Suppressor macrophage treated with lipopolysaccharide for 4 hours (primary cell): ENCODE data around the gene RAB44.
A peak's percentile ranks its signal among the peaks of the same experiment; 100 is the strongest.

Source experiments
- DNase-seq: peaks from one replicate; pipeline ENCODE4 v3.0.0-alpha.2; 2020

RAB44 gene

DNA sequence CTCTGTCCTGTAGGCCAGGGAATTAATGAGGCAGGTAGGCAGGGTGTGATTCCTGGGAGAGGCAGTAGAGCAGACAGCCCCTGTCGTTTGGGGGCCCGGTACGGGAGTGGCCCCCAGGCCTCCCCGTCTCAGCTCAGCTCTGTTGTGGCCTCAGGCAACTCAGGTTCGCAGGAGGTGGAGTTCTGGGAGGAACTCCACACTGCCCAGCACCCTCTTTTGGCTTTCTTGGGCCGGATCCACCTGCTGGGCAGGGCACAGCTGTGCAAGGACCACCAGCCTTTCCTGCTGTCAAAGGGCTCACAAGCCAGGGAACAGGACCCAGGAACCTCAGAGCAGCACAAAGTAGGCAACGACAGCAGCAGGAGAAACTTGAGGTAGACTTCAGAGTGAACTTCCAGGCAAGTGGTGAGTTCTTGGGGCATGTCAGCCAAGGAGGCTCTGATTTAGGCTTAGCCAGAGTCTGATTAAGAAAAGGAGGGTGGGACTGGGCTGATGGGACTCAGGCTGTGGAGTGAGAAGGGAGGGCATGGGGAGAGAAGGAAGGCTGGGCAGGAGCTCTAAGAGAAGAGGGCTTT is 36.9 kb downstream of the RAB44 start:
- DNase-seq = no peak

DNA sequence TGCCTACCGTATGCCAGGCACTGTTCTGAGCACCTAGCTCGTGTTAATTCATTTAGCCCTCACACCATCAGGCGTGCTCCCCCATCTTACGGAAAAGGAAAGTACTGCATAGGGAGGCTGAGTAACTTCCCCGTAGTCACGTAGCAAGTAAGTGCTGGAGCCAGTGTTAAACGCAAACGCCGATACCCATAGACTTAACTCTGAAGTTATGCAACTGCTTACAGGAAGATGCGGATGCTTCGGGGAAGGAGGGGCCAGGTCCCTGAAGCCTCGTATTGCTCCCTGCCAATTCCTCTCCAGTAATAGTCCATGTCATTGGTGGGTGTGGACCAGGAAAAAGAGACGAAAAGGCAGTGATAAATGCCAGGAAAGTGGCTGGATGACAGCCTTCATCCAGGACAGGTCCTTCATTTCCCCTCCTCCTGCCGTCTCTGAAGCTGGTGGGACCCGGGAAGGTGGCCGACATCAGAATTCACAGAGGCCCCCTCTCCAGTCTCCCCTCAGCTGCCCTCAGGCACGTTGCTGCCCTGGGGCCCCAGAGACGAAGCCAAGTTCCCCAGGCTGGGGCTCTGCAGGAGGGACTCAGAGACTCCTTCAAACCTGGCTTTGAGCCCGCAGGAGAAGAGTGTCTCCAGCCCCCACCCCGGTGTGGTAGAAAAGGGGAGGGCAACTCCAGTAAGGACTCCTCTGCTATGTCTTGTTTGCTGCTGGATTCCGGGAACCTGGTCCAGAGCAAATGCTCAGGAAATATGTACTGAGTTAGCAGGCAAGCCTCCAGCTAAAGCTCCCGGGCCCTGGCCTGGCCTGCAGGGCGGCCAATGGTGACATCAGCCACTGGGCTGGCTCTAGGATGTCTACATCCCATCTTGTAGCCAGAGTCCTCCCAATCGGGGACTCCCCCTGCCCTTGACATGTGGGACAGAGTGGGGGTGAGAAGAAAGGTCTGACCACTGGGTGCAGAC is 37.8 kb downstream of the RAB44 start:
- DNase-seq = peak; percentile 89

DNA sequence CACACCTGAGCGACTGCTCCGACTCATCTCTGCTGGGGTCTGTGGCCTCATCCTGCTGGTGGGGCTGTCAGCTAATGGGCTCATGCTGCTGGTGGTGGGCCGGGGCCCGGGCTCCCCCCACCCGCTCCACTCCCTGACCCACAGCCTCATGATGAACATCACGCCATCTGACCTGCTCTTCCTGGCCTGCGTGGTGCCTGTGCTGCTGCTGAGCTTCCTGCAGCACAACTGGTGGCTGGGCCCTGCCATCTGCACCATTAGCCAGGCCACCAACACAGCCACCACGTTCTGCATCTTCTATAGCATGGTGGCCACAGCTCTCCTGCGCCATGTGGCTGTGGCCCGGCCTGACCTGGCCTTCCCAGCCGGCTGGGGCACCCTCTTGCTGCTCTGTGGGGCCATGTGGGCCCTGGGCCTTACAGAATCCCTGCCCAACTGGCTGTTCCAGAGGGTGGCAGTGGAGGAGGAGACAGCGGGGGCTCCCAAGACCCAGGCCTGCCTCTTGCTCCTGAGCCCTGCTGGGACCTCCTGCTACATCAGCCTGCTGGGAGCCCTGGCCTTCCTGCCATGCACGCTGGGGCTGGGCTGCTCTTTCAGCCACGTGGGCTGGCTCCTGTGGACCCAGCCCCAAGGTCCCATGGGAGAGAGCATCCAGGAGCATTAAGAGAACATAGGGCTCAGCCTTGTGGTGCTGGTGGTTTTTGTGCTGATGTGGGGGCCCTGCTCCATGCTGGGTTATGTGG is 39.6 kb downstream of the RAB44 start:
- DNase-seq = no peak

DNA sequence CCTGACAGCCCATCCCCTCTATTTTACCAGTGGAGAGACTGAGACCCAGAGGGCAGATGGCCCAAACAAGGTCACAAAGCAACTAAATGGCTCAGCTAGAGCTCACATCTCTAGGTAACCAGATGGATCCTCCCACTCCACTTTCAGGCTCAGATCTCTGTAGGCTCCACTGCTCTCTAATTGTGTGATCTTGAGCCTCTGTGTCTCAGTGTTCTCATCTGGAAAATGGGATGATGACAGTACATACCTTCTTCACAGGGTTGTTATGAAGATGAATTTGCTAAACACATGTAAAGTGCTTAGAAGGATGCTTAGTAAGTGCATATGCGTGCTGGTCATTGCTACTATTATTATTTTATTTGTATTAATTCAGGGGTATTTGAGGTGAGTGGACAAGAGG is 40.5 kb downstream of the RAB44 start:
- no peak for DNase-seq

DNA sequence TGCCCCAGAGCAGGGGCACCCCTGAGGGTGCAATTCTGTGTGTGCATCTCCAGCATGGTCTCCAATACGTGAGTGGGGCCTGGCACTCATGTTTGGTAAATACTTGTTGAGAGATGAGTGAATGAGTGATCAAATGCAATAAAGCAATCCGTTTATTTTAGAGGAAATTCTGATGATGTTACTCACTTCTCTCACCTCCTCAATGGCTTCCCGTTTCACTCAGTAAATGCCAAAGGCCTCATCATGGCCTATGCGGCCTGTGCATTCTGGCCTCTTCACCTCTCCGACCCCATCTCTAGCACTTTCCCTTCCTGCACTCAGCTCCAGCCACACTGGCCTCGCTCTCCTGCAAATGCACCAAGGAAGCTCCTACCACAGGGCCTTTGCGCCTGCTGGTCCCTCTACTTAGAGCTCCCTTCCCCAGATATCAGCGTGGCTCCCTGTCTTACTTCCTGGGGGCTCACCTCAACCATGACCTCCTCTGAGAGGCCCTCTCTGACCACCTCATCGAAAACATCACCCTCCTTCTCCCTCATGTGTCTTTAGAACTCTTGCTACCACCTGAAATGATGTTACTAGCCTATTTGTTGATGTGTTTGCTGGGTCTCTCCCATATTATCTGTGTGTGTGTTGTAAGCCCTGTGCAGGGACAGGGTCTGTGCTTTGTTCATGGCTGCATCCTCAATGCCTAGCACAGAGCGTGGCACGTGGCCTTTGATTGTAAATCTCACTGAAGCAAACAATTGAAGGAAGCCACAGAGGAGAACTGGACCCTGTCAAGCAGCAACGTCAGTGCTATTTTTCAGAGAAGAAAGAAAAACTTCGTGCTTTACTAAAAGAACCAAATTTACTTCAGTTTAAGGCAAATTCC is 42.6 kb downstream of the RAB44 start:
- no peak for DNase-seq

DNA sequence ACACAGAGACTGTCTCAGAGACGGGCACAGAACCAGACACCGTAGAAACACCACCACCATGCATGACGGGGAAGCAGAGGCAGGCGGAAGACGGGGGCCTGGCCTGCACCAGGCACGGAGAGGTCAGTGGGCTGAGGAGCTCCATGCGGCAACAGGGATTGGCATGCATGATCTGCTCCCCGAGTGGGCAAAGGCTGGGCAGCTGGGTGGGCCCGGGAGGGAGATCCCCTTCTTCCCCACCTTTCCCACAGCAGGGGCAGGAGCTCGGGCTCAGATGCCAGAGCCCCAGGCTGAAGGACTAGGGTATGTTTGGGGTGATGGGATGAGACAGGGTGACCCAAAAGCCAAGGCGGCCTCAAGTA is 43.2 kb downstream of the RAB44 start:
- no peak for DNase-seq

DNA sequence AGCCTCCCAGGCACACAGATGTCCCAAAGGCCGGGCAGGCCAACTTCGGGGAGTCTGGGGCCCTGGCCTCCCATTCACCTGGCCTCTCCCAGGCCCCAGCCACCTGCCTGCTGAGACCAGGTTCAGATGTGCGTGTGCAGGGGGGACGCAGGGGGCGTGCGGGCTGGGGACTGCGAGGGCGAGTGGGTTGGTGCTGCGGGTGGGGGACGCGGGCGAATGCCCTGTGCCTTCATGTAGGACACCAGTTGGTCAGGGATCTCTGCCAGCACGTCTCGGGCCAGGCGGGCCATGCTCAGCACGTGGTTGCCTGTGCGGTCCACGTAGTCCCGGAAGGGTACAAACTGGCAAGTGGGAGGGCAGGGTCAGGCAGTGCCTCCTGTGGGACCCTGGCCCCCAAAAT is 44.5 kb downstream of the RAB44 start:
- no peak for DNase-seq

DNA sequence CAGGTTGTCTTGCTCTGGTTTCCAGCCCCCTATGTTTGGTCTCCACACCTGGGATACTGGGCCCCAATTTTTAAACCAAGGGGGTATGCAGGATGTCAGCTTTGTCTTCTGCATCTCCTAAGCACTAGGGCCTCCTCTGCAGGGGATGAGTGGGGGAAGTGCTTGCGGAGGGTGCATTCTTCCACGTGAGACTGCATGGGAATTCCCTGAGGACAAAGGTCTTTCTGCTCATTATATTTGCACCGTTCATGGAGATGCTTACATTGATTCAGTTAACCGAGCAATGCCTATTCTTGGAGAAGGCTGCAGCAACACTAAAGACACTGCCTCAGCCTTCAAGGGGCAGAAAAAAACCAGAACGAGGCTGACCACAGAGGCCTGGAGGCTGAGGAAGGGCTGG is 45.4 kb downstream of the RAB44 start:
- no peak for DNase-seq

DNA sequence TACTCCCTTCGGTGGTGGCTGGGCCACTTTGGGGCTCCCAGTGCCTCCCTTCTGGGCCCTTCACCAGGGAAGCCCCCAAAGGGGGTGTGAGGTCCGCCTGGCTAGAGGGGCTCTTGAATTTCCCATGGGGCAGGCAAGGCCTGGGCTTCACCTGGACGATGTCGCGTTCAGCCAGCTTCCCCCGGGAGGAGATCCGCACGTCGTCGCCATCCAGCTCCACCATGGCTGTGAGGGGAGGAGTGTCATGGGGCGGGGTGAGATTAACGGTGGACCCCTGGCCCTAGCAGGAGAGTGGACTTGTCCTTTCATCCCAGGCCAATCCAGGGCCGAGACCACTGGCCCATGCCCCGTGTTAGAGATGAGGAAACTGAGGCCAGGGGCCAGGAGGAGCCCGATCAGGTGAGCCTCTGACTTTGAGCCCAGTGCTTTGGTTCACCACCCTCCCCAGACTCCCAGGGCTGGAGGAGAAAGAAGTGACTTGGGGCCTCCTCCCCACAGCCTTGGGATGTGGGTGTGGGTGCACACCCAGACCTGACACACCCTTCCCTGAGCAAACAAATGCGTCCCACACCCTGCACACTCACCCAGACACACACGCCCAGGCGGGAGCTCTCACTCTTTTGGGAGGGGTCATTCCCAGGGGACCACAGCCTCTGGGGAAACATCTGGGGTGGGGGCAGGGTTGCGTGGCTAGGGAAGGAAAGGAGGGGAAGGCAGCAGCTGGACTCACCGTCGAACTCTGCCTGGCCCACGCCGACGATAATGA is 46.1 kb downstream of the RAB44 start:
- no peak for DNase-seq

DNA sequence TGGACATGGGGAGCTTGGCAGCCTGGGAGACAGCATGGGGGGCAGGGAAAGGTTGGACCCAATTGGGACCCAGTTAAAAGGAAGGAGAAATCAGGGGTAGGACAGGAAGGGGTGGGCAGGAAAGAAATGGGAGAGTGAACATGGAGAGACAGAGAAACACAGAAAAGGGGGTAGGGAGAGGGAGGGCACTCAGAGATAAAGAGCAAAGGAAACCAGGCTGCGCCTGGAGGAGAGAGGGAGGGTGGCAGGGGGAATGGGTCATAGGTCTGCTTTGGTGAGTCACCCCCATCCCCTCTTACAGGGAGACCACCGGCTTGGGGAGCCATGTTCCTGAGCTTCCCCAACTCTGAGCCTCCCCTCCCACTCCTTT is 46.7 kb downstream of the RAB44 start:
- no peak for DNase-seq

DNA sequence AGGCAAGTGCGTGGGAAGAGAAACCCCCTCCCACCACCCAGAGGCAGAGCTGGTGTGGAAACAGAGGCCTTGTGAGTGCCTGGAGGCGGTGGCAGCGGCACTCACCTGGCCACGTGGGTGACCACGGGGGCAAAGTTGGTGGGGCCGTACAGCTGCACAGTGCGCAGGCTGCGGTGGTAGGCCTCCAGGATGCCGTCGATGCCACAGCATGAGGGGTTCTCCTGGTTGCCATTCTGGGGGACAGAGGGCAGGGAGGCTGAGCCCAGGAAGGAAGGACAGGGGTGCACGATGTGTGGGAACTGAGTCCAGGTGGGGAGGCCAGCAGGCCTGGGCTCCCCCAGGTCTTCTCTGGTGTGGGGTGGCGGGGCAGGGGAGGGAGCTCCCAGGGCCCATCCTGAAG is 47.7 kb downstream of the RAB44 start:
- no peak for DNase-seq

DNA sequence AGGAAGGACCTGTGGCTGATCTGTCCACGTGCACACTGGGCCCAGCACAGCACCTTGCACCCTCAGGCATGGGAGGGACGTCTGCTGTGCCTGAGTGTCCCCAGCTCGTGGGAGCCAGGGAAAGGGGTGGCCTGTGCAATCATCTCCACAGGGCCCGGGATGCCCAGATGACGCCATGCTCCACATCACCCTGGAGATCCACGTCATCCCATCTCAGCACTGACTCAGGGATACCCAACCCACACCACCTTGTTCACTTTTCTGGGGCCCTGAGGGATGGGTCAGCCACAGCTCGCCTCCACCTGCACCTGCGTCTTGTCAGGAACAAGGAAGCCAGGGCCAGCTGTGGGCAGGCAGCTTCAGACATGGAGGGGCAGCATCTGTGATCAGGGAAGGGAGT is 48.2 kb downstream of the RAB44 start:
- no peak for DNase-seq

DNA sequence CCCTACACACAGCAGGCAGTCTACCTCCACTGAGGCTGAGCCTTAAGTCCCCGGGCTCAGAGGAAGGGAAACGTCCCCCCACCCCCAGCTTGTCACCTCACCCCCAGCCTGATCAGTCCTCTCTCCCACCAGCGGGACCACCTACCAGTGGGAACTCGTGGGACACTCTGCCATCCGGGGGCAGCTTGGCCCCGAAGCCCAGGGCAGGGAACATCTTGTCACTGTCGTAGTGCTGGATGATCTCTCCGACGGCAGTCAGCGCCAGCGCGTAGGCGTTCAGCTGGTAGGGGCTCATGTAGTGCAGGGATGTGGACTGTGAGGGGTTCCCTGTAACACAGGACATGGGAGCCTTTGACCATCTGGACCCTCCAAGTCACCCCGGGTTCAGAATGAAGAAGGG is 48.6 kb downstream of the RAB44 start:
- no peak for DNase-seq

DNA sequence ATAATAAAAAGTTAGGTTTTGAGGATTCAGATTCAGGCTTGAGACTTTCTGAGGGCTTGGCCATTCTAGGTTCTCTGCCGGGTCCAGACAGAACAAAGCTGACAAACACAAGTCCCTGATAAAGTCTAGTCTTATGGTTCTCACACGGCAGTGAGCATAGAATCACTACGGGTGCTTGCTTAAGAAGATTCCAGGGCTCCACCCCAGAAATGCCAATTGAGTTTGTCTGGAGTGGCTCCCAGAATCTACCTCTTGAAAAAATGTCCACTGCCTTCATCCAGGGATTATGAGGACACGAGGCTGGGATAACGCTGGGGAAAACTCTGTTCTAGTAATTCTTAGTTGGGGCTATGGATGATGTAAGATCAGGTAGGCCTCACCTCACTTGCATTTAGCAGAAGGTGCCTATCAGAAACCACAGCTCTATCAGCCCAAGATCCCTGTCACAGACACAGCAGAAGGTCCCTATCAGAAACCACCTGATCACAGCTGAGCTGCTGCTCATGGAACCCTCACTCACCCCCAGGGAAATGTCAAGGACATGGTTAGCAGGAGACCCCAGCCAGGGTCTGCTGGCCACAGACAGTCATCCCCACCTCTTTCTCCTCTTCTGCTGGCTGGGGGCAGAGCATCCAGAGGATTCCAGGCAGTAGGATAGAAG is 52.3 kb downstream of the RAB44 start:
- no peak for DNase-seq

DNA sequence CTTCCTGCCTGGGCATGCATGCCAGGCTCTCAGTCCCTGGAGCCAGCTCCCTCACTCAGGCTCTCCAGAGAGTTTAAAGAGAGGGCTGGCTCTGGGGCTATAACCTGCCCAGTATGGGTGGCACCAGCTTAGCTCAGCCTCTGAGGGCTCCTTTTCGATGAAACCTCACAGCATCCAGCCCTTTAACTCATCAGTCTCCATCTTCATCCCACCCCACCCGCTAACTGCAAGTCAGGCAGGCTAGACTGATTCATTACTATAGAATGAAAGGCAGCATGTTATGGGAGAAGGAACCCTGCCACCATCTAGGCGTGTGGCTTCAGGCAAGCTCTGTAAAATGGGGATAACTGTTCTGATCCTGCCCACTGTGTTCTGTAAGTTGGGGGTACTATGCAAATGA is 53.5 kb downstream of the RAB44 start:
- DNase-seq = no peak

DNA sequence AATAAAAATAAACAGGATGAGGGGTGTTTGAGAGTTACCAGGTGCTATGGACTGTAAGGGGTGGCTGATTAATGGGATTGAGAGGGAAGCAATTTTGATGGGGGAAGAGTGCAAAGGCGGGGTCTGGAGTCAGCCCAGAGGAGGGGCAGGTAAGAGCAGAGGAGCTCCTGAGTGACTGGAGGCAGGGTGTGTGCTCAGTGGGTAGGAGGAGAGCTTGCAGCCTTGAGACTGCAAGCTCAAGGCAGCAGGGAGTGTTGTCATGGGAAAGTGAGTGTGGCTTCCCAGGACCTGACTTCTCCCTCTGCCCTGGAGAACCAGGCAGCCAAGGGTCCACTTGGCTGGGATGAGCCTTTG is 54.2 kb downstream of the RAB44 start:
- no peak for DNase-seq

DNA sequence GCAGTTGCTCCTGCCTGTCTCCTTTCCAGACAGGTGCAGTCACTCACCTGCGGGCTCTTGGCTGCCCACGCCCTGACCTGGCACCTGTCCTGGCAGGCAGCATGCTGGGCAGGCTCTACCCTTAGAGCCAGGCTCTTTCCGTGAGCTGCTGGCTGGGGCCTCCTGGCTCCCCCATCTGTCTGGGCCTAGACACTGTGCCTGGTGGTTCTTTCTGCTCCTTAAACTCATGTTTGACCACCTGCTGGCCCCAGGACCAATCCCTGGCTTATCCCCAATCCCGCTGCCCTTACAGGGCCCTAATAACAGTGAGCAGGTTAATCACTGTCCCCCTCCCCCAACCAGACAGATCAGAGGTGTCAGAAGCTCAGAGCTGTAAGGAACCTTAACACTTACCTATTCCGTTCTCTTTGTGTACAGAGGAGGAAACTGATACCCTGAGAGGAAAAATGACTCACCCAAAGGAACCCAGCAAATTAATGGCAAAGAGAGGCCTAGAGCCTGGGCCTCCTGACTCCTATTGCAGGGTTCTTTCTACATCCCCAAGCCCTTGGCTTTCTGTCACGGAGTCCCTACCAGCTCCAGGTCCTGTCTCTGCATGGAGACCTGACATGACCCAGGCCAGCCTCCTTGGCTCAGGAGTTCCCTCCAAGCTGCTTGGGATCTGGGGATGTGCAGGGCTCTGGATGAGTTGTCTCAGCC is 54.7 kb downstream of the RAB44 start:
- DNase-seq = no peak

DNA sequence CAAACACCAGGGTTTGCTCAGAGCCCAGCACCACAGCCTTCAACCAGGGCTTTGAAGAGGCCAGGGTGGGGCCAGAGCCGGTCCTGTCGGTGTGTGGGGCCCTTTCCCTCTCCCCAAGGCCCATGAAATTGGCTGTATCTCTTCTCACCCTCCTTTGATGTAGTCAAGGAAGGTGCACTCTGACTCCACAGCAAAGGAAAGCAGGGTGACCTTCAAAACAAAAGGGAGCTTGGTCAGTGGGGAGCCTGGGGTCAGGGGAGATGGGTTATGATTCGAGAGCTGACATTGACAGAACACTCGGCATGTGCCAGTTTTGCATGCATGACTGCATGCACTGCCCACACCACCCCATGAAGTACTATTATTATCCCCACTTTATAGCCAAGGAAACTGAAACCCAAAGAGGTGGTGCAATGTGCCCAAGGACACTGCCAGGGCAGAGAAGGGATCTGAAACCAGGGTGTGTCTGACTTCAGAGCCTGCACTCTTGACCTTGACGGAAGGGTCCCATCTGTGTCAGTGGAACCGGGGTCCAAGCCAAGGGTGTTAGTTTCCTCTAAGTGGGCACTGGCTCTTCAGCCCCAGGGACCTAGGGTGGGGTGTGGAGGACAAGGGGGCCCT is 55.4 kb downstream of the RAB44 start:
- DNase-seq = peak; percentile 94

DNA sequence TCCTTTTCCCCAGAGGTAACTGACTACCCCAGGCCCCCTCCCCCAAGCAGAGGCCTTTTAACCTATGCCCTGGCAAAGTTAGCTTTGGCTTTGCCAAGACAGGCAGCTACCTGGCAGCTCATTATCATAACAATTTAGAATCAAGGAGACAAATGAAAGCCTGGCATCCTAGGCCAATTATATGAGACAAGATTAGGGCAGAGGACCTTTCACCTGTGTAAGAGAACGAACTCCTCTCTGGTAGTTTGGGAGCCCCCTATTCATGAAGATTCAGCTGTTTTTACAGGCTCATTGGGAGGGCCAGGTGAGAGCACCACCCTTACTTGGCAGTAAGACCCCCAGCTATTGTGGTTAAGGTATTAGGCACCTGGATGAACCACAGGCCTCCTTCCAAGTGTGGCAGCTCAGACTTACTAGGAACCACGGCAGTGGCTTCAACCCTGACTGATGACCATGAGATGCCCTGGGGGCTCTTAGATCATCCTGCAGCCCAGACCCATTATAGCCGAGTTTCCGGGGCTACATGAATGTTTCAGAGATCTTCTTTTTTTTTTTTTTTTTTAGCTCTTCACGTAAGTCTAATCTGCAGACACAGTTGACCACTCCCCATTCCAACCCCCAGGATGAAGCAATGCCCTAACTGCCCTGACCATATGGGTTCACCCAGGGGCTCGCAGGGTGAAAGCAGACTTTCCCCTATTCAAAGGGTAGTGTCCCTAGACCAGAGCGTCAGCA is 56.2 kb downstream of the RAB44 start:
- peak; percentile 36 for DNase-seq
